GOT3 (cell line): ENCODE measurements around the gene HSBP1.

Experiments used
- DNase-seq: peaks from one replicate; lab custom pipeline; 2025; ENCODE audit warnings: mixed read lengths; lab: John Stamatoyannopoulos, UW

Gene HSBP1

GRCh38 chr16:83807710-83808572, at the start of gene HSBP1:
TSS of gene HSBP1 (plus strand) at chr16:83807978. CDS start at chr16:83808077, 99 bp downstream.
- peak; percentile 59 for DNase-seq

DNA sequence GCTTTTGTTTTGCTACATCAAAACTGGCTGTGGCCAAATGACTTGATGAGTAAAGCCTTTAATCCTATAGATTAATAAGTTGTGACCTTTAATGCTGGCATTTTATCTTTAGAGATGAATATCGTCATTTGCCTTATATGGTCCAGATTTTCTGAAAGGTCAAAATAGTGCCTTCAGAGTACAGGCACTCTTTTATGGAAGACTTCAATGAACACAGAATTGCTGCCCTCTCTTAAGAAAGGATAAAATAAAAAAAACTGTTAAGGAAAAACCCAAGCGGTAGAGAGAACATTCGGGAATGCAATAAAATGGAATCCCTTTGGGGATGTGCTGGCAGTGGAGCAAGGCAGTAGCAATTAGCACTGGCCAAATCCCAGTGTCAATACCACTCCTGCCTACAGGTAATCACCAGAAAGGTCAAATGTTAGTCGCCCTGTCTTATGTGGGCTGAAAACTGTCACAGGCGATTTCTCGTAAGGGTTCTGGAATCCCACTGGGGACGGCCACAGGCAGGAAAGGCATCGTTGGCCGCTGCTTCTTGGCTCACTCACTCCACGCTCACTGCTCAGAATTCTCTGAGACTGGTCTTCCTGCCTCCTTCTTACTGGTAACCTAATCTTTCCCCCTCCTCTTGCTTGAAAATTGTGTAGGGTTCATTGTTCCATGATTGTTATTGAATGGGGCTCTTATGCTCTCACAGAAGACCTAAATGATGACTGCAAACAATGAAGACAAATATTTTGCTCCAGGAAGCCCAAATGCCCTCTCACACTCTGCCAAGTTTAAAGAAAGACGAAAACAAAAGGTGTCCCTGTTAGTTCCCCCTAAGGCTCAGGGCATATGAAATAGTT, 45.4 kb upstream of the HSBP1 start:
- no peak for DNase-seq

GRCh38 chr16:83762992-83763358, 44.8 kb upstream of the HSBP1 start:
- no peak for DNase-seq

DNA sequence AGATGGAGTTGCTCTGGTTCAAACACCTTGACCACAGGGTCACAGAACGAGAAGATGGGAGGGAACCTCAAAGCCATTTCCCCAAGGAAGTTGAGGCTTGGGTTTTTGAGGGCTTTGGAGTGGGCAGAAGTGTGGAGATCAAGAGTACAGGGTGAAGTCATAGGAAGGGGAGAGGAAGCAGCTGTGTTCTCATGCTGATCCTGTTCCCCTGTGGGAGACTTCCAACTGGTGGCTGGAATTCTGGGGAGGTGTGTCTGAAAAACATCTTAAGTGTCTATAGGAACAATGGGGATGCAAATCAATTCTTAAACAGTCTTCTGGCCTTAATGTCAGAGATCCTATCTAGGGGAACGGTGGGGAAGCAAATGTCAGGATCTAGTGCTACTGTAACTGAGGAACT, 38.8 kb upstream of the HSBP1 start:
- no peak for DNase-seq

DNA sequence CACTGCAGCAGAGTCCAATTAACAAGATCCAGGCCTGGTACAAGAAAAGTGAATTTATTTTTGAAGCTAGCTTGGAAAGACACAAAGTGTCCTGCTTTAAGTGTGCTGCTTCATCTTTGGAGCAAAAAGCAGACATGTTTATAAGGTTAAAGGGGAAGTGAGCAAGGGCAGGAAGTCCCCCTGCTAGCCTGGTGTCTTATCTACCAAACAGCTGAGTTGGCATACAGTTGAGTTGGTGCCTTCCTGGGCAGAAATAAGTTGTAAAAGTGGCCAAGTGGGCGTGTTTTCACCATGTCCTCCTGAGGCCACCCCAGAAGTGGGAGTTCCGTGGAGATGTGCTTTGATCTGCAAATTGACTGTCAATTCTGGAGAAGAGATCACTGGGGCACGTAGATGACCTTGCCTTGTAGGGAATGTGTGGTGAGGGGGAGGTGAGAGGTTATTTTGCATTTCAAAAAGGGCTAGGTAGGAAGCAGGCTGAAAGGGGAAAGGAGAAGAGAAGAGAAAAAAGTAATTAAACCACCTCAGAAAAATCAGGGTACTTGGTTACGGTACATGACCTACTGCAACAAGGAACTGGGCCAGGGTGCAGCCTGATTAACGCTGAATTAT, 38.3 kb upstream of the HSBP1 start:
- DNase-seq, result no peak

GRCh38 chr16:83771306-83771942, 36.4 kb upstream of the HSBP1 start:
- DNase-seq, result no peak

GRCh38 chr16:83772806-83773205, 35.0 kb upstream of the HSBP1 start:
- no peak for DNase-seq

DNA sequence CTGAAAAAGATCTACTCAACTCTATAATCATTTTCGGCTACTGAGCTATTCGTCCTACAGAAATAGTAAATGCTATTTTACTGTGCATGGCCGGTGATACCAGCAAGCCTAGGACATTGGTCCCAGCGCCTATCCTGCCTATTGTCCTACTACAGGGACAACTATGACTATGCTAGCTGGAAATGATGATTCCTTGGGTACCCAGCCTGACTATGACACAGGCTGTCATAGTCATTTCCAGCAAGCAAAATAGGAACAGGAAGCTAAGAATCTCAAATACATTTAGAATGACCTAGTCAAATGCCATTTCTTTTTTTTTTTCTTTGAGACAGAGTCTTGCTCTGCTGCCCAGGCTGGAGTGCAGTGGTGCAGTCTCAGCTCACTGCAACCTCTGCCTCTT, 33.7 kb upstream of the HSBP1 start:
- DNase-seq, result no peak

DNA sequence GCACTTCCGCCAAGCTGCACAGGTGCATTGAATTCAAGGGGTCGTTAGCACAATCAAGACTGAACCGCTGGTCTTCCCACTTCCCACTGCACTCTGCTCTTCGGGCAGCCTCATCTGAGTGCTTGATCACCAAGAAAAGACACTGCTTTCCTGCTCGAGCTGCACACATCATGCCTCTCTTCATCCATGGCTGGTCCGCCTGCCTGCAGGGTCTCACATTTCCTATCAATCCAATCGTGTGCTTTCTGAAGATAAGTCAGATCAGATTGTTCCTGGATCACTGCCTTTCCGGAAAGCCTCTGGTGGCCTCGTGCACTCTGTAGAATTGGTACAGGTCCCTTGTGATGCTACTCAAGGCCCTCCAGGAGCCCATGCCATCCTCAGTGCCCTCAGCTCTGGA, 30.8 kb upstream of the HSBP1 start:
- DNase-seq, result no peak

- DNase-seq, result no peak
Measured at GRCh38 chr16:83779886-83780285, 27.9 kb upstream of the HSBP1 start.

DNA sequence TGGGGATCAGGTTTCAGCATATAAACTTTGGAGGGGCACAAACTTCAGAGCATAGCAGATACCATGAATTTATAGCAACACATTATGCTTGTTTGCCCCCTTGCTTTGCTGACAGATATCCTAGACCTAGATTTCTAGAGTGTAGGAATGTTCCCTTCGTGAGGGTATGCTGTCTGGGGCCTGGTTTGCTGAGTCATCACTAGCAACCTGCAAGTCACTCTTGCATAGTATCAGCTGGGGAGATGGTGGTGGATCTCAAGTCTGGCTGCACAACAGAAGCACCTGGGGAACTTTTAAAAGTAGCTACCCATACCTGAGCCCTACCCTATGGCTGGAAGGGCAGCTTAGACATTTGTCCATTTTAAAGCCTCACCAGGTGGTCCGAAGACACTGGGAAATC, 22.3 kb upstream of the HSBP1 start:
- no peak for DNase-seq

DNA sequence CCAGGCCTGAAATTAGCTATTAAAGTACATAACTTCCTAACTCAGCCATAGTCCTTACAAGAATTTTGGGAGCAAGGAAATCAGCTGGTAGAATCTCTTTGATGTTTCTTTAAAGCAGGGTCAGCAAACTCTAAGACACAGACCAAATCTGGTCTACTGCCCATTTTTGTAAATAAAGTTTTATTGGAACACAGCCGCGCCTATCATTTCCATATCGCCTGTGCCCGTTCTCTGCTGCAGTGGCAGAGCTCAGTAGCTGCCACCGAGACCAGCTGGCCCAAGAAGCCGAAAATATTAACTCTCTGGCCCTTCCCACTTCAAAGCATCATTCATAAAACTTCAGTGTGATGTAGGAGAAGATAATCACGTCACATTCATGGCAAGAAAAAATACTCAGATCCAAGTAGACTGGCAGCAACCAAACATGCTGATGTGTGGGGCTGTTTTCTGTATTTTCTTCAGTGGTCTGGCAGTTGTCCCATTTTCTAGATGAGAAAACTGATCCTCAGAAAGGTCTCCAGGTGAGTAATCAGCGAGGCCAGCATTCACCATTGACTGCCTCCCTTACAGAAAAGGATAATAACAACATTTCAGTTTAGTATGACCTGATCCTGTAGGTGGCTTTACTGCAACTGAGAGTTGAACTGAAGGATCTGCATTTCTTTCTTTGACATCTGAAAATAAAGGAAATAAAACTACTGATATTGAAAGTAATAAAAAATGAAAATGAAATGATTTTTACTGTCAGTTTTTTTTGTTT, 18.0 kb upstream of the HSBP1 start:
- DNase-seq, result no peak

- DNase-seq, result no peak
Measured at GRCh38 chr16:83791916-83792315, 15.9 kb upstream of the HSBP1 start.

DNA sequence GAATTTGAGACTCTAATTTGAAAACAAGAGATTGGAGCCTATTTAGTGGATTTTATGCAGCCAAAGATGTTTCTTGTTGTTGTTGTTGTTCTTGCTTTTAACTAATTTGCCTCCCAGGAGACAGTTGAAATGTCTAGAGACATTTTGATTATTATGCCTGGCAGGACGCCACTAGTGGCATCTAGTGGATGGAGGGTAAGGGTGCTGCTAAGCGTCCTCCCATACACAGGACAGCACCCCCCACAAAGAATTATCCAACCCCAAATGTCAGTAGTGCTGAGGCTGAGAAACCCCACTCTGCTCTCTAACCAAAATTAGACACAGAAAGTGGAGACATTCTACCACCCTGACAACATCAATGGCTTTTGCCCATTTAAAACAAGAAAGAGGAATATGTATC, 15.4 kb upstream of the HSBP1 start:
- DNase-seq, result no peak

DNA sequence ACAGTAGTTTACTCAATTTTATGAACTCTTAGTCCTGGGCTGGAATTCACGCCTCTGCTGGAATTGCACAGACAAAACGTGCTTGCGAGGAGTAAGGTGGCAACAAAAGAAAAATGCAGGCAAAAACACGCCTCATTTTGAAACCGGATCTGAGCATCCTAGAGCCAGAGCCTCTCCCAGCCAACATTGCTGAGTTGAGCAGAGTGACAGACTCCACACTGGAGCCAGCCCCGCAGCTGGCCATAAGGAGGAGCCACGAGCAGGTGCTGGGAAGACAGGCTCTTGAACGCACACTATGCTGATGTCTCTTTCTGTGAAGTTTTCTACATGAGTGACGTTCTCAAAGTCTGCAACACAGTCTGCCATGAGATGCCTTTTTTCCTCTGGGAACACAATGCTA, 14.6 kb upstream of the HSBP1 start:
- no peak for DNase-seq

- no peak for DNase-seq
Measured at GRCh38 chr16:83794860-83795554, 12.8 kb upstream of the HSBP1 start.

- no peak for DNase-seq
Measured at GRCh38 chr16:83797013-83797412, 10.8 kb upstream of the HSBP1 start.

GRCh38 chr16:83799336-83799735, 8.4 kb upstream of the HSBP1 start:
- DNase-seq, result no peak

- DNase-seq, result no peak
Measured at GRCh38 chr16:83802135-83802534, 5.6 kb upstream of the HSBP1 start.

DNA sequence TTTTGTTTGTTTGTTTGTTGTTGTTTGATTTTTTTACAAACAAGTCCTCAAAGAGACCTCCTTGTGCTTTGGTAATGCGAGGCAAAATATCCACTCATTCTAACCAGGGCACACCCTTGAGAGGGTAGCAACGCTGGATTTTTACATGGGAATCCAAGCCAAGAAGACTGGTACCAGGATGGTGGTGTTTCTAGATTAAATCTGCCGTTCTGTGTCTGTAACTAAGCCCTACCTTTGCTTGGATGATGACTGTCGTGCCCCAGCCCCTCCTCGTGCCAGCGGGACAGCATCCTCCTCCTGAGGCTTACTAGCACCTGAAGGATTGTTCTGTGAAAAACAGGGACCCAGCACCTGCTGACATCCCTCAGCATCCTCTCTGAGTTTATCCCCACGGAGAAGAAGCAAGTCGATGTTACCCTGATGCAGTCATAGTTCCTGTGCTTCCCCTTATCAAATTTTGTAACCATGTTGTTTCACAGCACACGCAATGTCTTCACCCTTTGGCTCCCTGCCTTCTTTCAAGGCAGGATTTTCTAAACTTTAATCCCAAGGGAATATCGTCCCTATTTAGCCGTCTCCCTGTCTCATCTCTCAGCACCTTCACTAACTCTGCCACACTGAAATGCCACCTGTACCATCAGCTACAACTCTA, 5.1 kb upstream of the HSBP1 start:
- no peak for DNase-seq
